H9 (cell line): ENCODE measurements around the gene CSRNP3. TPM values are rescaled to one million over a fixed set of nuclear protein-coding genes. Genes with fewer than 3 reads are reported as not detected.

Experiments
- DNase-seq: peaks from one replicate; pipeline ENCODE4 v3.0.0-alpha.2; 2017
- H2AFZ ChIP-seq: one replicate; pipeline ENCODE4 v1.6.1; 2013; ENCODE audit warnings: mild to moderate bottlenecking, low read length, control low read depth, moderate library complexity
- H2AK5ac ChIP-seq: 2 replicates; pipeline ENCODE4 v1.6.1; 2013; ENCODE audit warnings: low read length, control low read depth, mixed read lengths; ENCODE audit not compliant: insufficient read length
- H2BK120ac ChIP-seq: one replicate; pipeline ENCODE4 v1.6.1; 2013; ENCODE audit warnings: low read depth, mild to moderate bottlenecking, low read length, control low read depth, inconsistent platforms; ENCODE audit not compliant: poor library complexity, severe bottlenecking
- H2BK12ac ChIP-seq: 2 replicates; pipeline ENCODE4 v1.6.1; 2013; ENCODE audit warnings: low read length, control low read depth, mixed read lengths, low read depth; ENCODE audit not compliant: insufficient read length
- H2BK15ac ChIP-seq: 2 replicates; pipeline ENCODE4 v1.6.1; 2013; ENCODE audit warnings: low read depth, low read length, control low read depth
- H2BK20ac ChIP-seq: one replicate; pipeline ENCODE4 v1.6.1; 2013; ENCODE audit warnings: low read depth, mild to moderate bottlenecking, low read length, control low read depth, inconsistent platforms; ENCODE audit not compliant: poor library complexity, severe bottlenecking
- H2BK5ac ChIP-seq: 2 replicates; pipeline ENCODE4 v1.6.1; 2013; ENCODE audit warnings: low read length, control low read depth, mixed read lengths; ENCODE audit not compliant: insufficient read length
- H3K14ac ChIP-seq: 2 replicates; pipeline ENCODE4 v1.6.1; 2013; ENCODE audit warnings: low read length, control low read depth; ENCODE audit not compliant: insufficient read depth
- H3K18ac ChIP-seq: 2 replicates; pipeline ENCODE4 v1.6.1; 2013; ENCODE audit warnings: low read depth, mild to moderate bottlenecking, mixed read lengths, low read length, control low read depth; ENCODE audit not compliant: insufficient read length
- H3K23ac ChIP-seq: 2 replicates; pipeline ENCODE4 v1.6.1; 2013; ENCODE audit warnings: low read length, control low read depth, mixed read lengths, low read depth; ENCODE audit not compliant: insufficient read length
- H3K23me2 ChIP-seq: 2 replicates; pipeline ENCODE4 v1.6.1; 2013; ENCODE audit warnings: low read depth, mild to moderate bottlenecking, mixed read lengths, low read length, control low read depth; ENCODE audit not compliant: insufficient read length, poor library complexity, severe bottlenecking
- H3K27ac ChIP-seq: 2 replicates; pipeline ENCODE4 v1.5.1; 2013; ENCODE audit warnings: low read length, control low read depth, mixed read lengths, low read depth; ENCODE audit not compliant: insufficient read length
- H3K27me3 ChIP-seq: 2 replicates; pipeline ENCODE4 v1.6.1; 2013; ENCODE audit warnings: low read length, control low read depth, inconsistent platforms; ENCODE audit not compliant: insufficient read depth
- H3K4ac ChIP-seq: 2 replicates; pipeline ENCODE4 v1.6.1; 2013; ENCODE audit warnings: low read depth, mild to moderate bottlenecking, control low read depth, inconsistent platforms, low read length, moderate library complexity
- H3K4me1 ChIP-seq: 2 replicates; pipeline ENCODE4 v1.6.1; 2013; ENCODE audit warnings: low read length, control low read depth, inconsistent platforms; ENCODE audit not compliant: insufficient read depth
- H3K4me2 ChIP-seq: 2 replicates; pipeline ENCODE4 v1.6.1; 2013; ENCODE audit warnings: low read length, control low read depth, mixed read lengths; ENCODE audit not compliant: insufficient read length, insufficient read depth
- H3K56ac ChIP-seq: 2 replicates; pipeline ENCODE4 v1.6.1; 2013; ENCODE audit warnings: low read depth, mild to moderate bottlenecking, mixed read lengths, low read length, control low read depth; ENCODE audit not compliant: insufficient read length
- H3K79me1 ChIP-seq: 2 replicates; pipeline ENCODE4 v1.6.1; 2013; ENCODE audit warnings: low read depth, mild to moderate bottlenecking, moderate library complexity, low read length, control low read depth, inconsistent platforms; ENCODE audit not compliant: insufficient read depth, poor library complexity, severe bottlenecking
- H3K79me2 ChIP-seq: 2 replicates; pipeline ENCODE4 v1.6.1; 2013; ENCODE audit warnings: low read length, control low read depth, inconsistent platforms; ENCODE audit not compliant: insufficient read depth
- H3K9ac ChIP-seq: 2 replicates; pipeline ENCODE4 v1.6.1; 2013; ENCODE audit warnings: low read length, control low read depth, mixed read lengths; ENCODE audit not compliant: insufficient read length; ENCODE audit errors: extremely low read depth
- H3K9me3 ChIP-seq: one replicate; pipeline ENCODE4 v1.6.1; 2013; ENCODE audit warnings: low read depth, low read length, inconsistent platforms; ENCODE audit not compliant: control insufficient read depth
- H3T11ph ChIP-seq: one replicate; pipeline ENCODE4 v1.6.1; 2013; ENCODE audit warnings: mild to moderate bottlenecking, low read length, control low read depth, inconsistent platforms
- H4K20me1 ChIP-seq: one replicate; pipeline ENCODE4 v1.6.1; 2013; ENCODE audit not compliant: control insufficient read depth, insufficient read length, insufficient read depth
- H4K5ac ChIP-seq: 2 replicates; pipeline ENCODE4 v1.6.1; 2013; ENCODE audit warnings: low read depth, mild to moderate bottlenecking, mixed read lengths, low read length, control low read depth; ENCODE audit not compliant: insufficient read length
- H4K8ac ChIP-seq: replicated peaks from 2 replicates; pipeline ENCODE4 v1.6.1; 2013; ENCODE audit warnings: low read length, control low read depth, mixed read lengths, low read depth; ENCODE audit not compliant: insufficient read length
- H4K91ac ChIP-seq: 2 replicates; pipeline ENCODE4 v1.6.1; 2013; ENCODE audit warnings: low read depth, mild to moderate bottlenecking, moderate library complexity, mixed read lengths, low read length, control low read depth; ENCODE audit not compliant: insufficient read length
- H3K27ac Mint-ChIP-seq, 3 experiments: 2 replicates in 2 of 3; 3 replicates in 1 of 3; pipeline ENCODE4 v1.8.0; 2020 to 2021; ENCODE audit warnings: mixed read lengths in 3 of 3, mild to moderate bottlenecking in 1 of 3, moderate library complexity in 1 of 3
- H3K27me3 Mint-ChIP-seq: 2 replicates; pipeline ENCODE4 v1.8.0; 2021; ENCODE audit warnings: low read depth, mild to moderate bottlenecking, moderate library complexity, mixed read lengths
- H3K36me3 Mint-ChIP-seq, 3 experiments: 2 replicates in 2 of 3; 3 replicates in 1 of 3; pipeline ENCODE4 v1.8.0; 2020 to 2021; ENCODE audit warnings: low read depth in 3 of 3, mixed read lengths in 3 of 3; ENCODE audit not compliant: insufficient read depth in 1 of 3
- H3K4me1 Mint-ChIP-seq, 2 experiments: 2 replicates each; pipeline ENCODE4 v1.8.0; 2020; ENCODE audit warnings: mixed read lengths in 2 of 2
- H3K4me3 Mint-ChIP-seq, 2 experiments: 2 replicates in 1 of 2; 3 replicates in 1 of 2; pipeline ENCODE4 v1.8.0; 2020 to 2021; ENCODE audit warnings: mild to moderate bottlenecking in 2 of 2, mixed read lengths in 2 of 2, moderate library complexity in 1 of 2
- H3K9me3 Mint-ChIP-seq, 2 experiments: 2 replicates in 1 of 2; 3 replicates in 1 of 2; pipeline ENCODE4 v1.8.0; 2020; ENCODE audit warnings: mild to moderate bottlenecking in 2 of 2, mixed read lengths in 2 of 2, moderate library complexity in 1 of 2
- WGBS: extraction: QIAGEN DNeasy Blood & Tissue Kit; methylation state at CpG from one replicate; pipeline ENCODE4 v1.1.7; 2013; ENCODE audit warnings: missing lambda C conversion rate, low lambda C conversion rate, mixed read lengths; ENCODE audit not compliant: insufficient read length; ENCODE audit errors: extremely low coverage; 5-methylcytosine and 5-hydroxymethylcytosine counted together
- total RNA-seq: library from RNA; stranded (reverse); gene quantifications from 2 replicates; pipeline ENCODE4 v1.2.1, GENCODE V29; 2021
- TF ChIP-seq, protein P1 (sequence below): fragments of 200-600 bp; sonication (generic); conservative IDR thresholded peaks from 3 replicates; pipeline ENCODE4 v1.8.0; 2021; ENCODE audit warnings: antibody characterized with exemption, mild to moderate bottlenecking

CSRNP3 gene
- total RNA-seq, 1 experiment from 2014 or later, result 3.6 TPM

DNA sequence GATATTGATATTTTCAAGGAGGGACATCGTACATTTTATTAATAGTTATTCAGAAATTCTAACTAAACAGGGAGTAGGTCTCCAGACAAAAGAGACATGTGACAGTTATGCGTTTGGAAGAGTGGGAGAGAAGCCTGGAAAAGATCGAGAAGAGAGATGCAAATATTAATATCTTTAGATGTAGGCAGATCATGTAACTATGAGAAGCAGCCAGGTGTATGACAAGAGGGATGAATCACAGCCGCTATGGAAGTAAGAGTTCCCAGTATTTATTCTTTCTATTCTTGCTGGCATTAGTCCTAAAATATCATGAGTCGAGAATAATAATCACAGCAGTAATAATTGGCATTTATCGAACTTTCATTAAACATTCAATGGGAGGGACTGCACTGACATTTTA is 140.2 kb downstream of the CSRNP3 start:
- no peak overlapping the region for H2BK5ac ChIP-seq
- WGBS, result no CpG with 5 or more reads among the region's 6 CpGs
- H3K4me1 Mint-ChIP-seq, result peaks cover 11 to 15% of the 10 kb centered on the region in 2 experiments

More for the DNA sequence above, 140.2 kb downstream of the CSRNP3 start:
- DNase-seq, result no peak
- H2BK20ac ChIP-seq, result no peak overlapping the region
- H2AK5ac ChIP-seq, result no peak overlapping the region
- no peak overlapping the region for H3K4me3 Mint-ChIP-seq
- H2BK120ac ChIP-seq, result no peak overlapping the region
- no peaks in the 10 kb centered on the region for H3K27me3 Mint-ChIP-seq
- no peak overlapping the region for H2AFZ ChIP-seq
- H3K27me3 ChIP-seq, result no peaks in the 10 kb centered on the region
- H4K91ac ChIP-seq, result no peak overlapping the region
- no peaks in the 10 kb centered on the region for H3K79me1 ChIP-seq
- H3K14ac ChIP-seq, result no peak overlapping the region
- H3K23ac ChIP-seq, result no peak overlapping the region
- H3K4me1 ChIP-seq, result peaks cover 3% of the 10 kb centered on the region; the same call in 1 of the 2 replicates
- H3K23me2 ChIP-seq, result no peaks in the 10 kb centered on the region
- H3T11ph ChIP-seq, result no peak overlapping the region
- H3K36me3 Mint-ChIP-seq, result no peaks in the 10 kb centered on the region; a peak in 2 of 7 replicates
- H2BK15ac ChIP-seq, result no peak overlapping the region
- no peak overlapping the region for H4K8ac ChIP-seq
- H2BK12ac ChIP-seq, result no peak overlapping the region
- H3K9me3 ChIP-seq, result no peaks in the 10 kb centered on the region
- TF ChIP-seq, protein P1, sequence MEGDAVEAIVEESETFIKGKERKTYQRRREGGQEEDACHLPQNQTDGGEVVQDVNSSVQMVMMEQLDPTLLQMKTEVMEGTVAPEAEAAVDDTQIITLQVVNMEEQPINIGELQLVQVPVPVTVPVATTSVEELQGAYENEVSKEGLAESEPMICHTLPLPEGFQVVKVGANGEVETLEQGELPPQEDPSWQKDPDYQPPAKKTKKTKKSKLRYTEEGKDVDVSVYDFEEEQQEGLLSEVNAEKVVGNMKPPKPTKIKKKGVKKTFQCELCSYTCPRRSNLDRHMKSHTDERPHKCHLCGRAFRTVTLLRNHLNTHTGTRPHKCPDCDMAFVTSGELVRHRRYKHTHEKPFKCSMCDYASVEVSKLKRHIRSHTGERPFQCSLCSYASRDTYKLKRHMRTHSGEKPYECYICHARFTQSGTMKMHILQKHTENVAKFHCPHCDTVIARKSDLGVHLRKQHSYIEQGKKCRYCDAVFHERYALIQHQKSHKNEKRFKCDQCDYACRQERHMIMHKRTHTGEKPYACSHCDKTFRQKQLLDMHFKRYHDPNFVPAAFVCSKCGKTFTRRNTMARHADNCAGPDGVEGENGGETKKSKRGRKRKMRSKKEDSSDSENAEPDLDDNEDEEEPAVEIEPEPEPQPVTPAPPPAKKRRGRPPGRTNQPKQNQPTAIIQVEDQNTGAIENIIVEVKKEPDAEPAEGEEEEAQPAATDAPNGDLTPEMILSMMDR, result no peak
- no peak overlapping the region for H3K9ac ChIP-seq
- no peaks in the 10 kb centered on the region for H3K79me2 ChIP-seq
- H4K5ac ChIP-seq, result no peak overlapping the region
- no peak overlapping the region for H3K27ac ChIP-seq
- H3K4ac ChIP-seq, result no peak overlapping the region
- H3K4me2 ChIP-seq, result no peak overlapping the region
- H3K27ac Mint-ChIP-seq, result no peak overlapping the region
- H4K20me1 ChIP-seq, result no peaks in the 10 kb centered on the region
- H3K9me3 Mint-ChIP-seq, result no peaks in the 10 kb centered on the region
- H3K18ac ChIP-seq, result no peak overlapping the region
- no peak overlapping the region for H3K56ac ChIP-seq
